Psoas muscle (tissue), 8 donors: ENCODE measurements around the gene REL. TPM values are rescaled to one million over a fixed set of nuclear protein-coding genes. Genes with fewer than 3 reads are reported as not detected.

Experiments
- ATAC-seq, 4 donors: fragments of 200-7000 bp; cut with Tn5 transposase; one replicate each; pipeline ENCODE4 v1.9.1; 2020; ENCODE audit warnings: moderate library complexity in 3 of 4, mild to moderate bottlenecking in 2 of 4
- DNase-seq, 2 donors: peaks; one replicate each; pipeline ENCODE4 v3.0.0-alpha.2; 2020
- H3K27ac ChIP-seq: fragments of 200-600 bp; one replicate; pipeline ENCODE4 v1.8.0; 2022
- H3K27me3 ChIP-seq, 3 donors: fragments of 200-600 bp in 1 of 3; one replicate each; pipeline versions ENCODE4 v1.6.1 to v1.8.0; 2013 to 2022; ENCODE audit warnings: low read length in 2 of 3, mild to moderate bottlenecking in 2 of 3, moderate library complexity in 1 of 3; ENCODE audit not compliant: insufficient read depth in 3 of 3
- H3K36me3 ChIP-seq, 2 donors: fragments of 200-600 bp in 1 of 2; one replicate each; pipeline versions ENCODE4 v1.6.1 to v1.8.0; 2013 to 2022; ENCODE audit warnings: low read depth in 1 of 2, mild to moderate bottlenecking in 1 of 2, moderate library complexity in 1 of 2; ENCODE audit not compliant: insufficient read depth in 1 of 2
- H3K4me1 ChIP-seq: fragments of 200-600 bp; one replicate; pipeline ENCODE4 v1.8.0; 2022
- H3K4me3 ChIP-seq: fragments of 200-600 bp; one replicate; pipeline ENCODE4 v1.8.0; 2022; ENCODE audit warnings: mild to moderate bottlenecking
- H3K9me3 ChIP-seq: fragments of 200-600 bp; one replicate; pipeline ENCODE4 v1.8.0; 2022
- WGBS, 3 donors: extraction: QIAGEN DNeasy Blood & Tissue Kit; methylation state at CpG; one replicate each; pipeline versions ENCODE4 v1.1.6 to v1.1.7; 2013; 5-methylcytosine and 5-hydroxymethylcytosine counted together
- intact Hi-C, 2 donors: fragments of 100-400 bp; cut with DNase I; formaldehyde crosslinking; loops; one replicate each; pipeline versions ENCODE4 v1.11.0 to v1.14.2; 2022
- long read RNA-seq, 2 donors: library from polyadenylated mRNA; unstranded; transcript quantifications; one replicate each; pipeline ENCODE4 v2.0.0, GENCODE V29; 2021
- polyA plus RNA-seq, 3 donors: library from polyadenylated mRNA; stranded (reverse); fragments of 200-250 nt; gene quantifications; one replicate each; pipeline ENCODE4 v1.2.3, GENCODE V29; 2013
- total RNA-seq, 4 donors: library from RNA; stranded (reverse); fragmentation: NEBNext Ultra II Directional in 2 of 4; extraction: Animal tissue kit (Norgen Biotek cat#: 25700) in 2 of 4; gene quantifications; one replicate each; pipeline versions ENCODE4 v1.2.1 to v1.2.4, GENCODE V29; 2021 to 2023
- TF ChIP-seq, protein P1 (sequence below): fragments of 200-600 bp; IDR thresholded peaks from one replicate; pipeline ENCODE4 v1.8.0; 2022; ENCODE audit warnings: antibody characterized with exemption
- donor health status: healthy with polysubstance abuse.
- donor health status: DM: no; HTN: no; CAD: no; lungs with moderate emphysema.
- donor health status: Bipolar disorder and iron deficiency.
- donor health status: healthy.
- donor health status: DM: yes; HTN: yes; CAD: no.
- donor health status: DM: no; HTN: no; CAD: no.
- donor health status: DM: no; HTN: no; CAD: no.
- donor health status: DM: yes; HTN: yes; CAD: no.

The REL gene
- 1 to 10 TPM; 4.0 to 6.9 (median 4.7) TPM for total RNA-seq
- polyA plus RNA-seq: 1 to 10 TPM in 1 of 3 donors, under 1 TPM in 2; 0.49 to 2.3 (median 0.53) TPM
- long read RNA-seq, donor 1, partial matches to known transcripts: 0 of 3 reads
- long read RNA-seq, donor 1, other reads (novel, unspliced or antisense): 1 of 3 reads
- long read RNA-seq, donor 2, partial matches to known transcripts: 2 of 9 reads
- long read RNA-seq, donor 2, other reads (novel, unspliced or antisense): 6 of 9 reads

GRCh38 chr2:60881047-60881932 lies at the start of gene REL:
REL (plus strand) TSS chr2:60881574; CDS start chr2:60881841, 267 bp downstream.
- Histone ChIP-seq H3K27ac (peak within 1 kb of the TSS; percentile 94), H3K4me1 (peaks cover 21% of the 10 kb centered on the region), H3K4me3 (peak within 1 kb of the TSS; percentile 85), H3K36me3 (no peaks in the 10 kb centered on the region), H3K27me3 (no peaks in the 10 kb centered on the region), H3K9me3 (no peaks in the 10 kb centered on the region)
- DNase-seq (peak; percentile 91 to 95), ATAC-seq (peak; percentile 94 to 98 (median 97))
- TF ChIP-seq, protein P1, sequence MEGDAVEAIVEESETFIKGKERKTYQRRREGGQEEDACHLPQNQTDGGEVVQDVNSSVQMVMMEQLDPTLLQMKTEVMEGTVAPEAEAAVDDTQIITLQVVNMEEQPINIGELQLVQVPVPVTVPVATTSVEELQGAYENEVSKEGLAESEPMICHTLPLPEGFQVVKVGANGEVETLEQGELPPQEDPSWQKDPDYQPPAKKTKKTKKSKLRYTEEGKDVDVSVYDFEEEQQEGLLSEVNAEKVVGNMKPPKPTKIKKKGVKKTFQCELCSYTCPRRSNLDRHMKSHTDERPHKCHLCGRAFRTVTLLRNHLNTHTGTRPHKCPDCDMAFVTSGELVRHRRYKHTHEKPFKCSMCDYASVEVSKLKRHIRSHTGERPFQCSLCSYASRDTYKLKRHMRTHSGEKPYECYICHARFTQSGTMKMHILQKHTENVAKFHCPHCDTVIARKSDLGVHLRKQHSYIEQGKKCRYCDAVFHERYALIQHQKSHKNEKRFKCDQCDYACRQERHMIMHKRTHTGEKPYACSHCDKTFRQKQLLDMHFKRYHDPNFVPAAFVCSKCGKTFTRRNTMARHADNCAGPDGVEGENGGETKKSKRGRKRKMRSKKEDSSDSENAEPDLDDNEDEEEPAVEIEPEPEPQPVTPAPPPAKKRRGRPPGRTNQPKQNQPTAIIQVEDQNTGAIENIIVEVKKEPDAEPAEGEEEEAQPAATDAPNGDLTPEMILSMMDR: peak; percentile 3
- intact Hi-C loops: loop anchor here in 1 of 2 donors (5.0 to 10.0 kb wide), 2 partner anchors 116 to 594 kb away; partner anchors contain the start of gene USP34
- WGBS, 3 donors: 1 to 2% (median 1%) methylated on average over 70 to 90 of the region's 90 CpGs

DNA sequence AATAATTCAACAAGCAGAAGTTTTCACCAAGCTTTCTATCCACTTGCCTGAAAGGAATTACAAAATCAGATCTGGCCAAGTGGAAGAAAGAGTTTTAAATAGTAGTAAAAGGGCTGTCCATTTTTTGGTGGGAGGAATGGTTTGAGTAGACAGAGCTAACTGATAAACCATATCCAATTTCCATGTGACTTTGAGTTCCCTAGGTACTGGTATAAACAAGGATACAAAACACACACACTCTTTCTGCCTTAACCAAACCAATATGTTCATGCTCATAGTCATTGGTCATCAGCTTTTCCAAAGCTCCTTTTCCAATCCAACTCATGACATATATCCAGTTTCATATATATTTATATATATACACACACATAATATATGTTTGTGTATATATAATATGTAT lies 49.5 kb upstream of the REL start:
- no peaks in the 10 kb centered on the region for H3K36me3 ChIP-seq
- no peaks in the 10 kb centered on the region for H3K27me3 ChIP-seq
- H3K27ac ChIP-seq: no peak overlapping the region
- H3K4me1 ChIP-seq: no peaks in the 10 kb centered on the region
- intact Hi-C loops: no loop called here
- ATAC-seq (no peak), DNase-seq (no peak)
- TF ChIP-seq, protein P1: no peak
- no peak overlapping the region for H3K4me3 ChIP-seq
- no peaks in the 10 kb centered on the region for H3K9me3 ChIP-seq

- Histone ChIP-seq H3K9me3 (no peaks in the 10 kb centered on the region), H3K4me1 (no peaks in the 10 kb centered on the region), H3K36me3 (no peaks in the 10 kb centered on the region), H3K27me3 (no peaks in the 10 kb centered on the region), H3K27ac (no peak overlapping the region), H3K4me3 (no peak overlapping the region)
- DNase-seq: no peak
- intact Hi-C loops: no loop called here
- TF ChIP-seq, protein P1: no peak
- no peak for ATAC-seq
- WGBS, 3 donors: 25 to 50% (median 43%) methylated on average over 2 of the region's 2 CpGs
Observed at GRCh38 chr2:60832621-60833020, 48.8 kb upstream of the REL start.

- H3K36me3 ChIP-seq: no peaks in the 10 kb centered on the region
- TF ChIP-seq, protein P1: no peak
- intact Hi-C loops: no loop called here
- DNase-seq (no peak), ATAC-seq (no peak)
- H3K9me3 ChIP-seq: no peaks in the 10 kb centered on the region
- WGBS, 3 donors: 37 to 63% (median 40%) methylated on average over 2 of the region's 2 CpGs
- no peaks in the 10 kb centered on the region for H3K27me3 ChIP-seq
- H3K4me3 ChIP-seq: no peak overlapping the region
- H3K27ac ChIP-seq: no peak overlapping the region
- H3K4me1 ChIP-seq: no peaks in the 10 kb centered on the region
Observed at GRCh38 chr2:60834270-60834717, 47.1 kb upstream of the REL start.
